NT2/D1 (cell line): Measurements from ENCODE around the gene CEACAM6.
A peak's percentile ranks its signal among the peaks of the same experiment; 100 is the strongest.
"Not testable (repeated sequence)": the region's sequence is repeated elsewhere in the genome, so short reads cannot be mapped to it uniquely, and the experiment has no call there.

Experiments used
- DNase-seq: peaks from one replicate; pipeline ENCODE4 v3.0.0-alpha.2; 2011; ENCODE audit warnings: low read depth, low spot score
- H3K27me3 ChIP-seq: 2 replicates; pipeline ENCODE4 v1.6.0; 2011; ENCODE audit warnings: mild to moderate bottlenecking; ENCODE audit not compliant: insufficient read length, insufficient read depth
- H3K36me3 ChIP-seq: 2 replicates; pipeline ENCODE4 v1.6.1; 2011; ENCODE audit warnings: mild to moderate bottlenecking, low read length, mixed read lengths; ENCODE audit not compliant: insufficient read depth, insufficient read length
- H3K4me1 ChIP-seq: 2 replicates; pipeline ENCODE4 v1.5.1; 2011; ENCODE audit not compliant: insufficient read depth, insufficient read length
- H3K4me3 ChIP-seq: 2 replicates; pipeline ENCODE4 v1.5.1; 2011; ENCODE audit warnings: low read depth; ENCODE audit not compliant: insufficient read length
- H3K9ac ChIP-seq: 2 replicates; pipeline ENCODE4 v1.6.0; 2011; ENCODE audit warnings: low read depth; ENCODE audit not compliant: insufficient read length
- H3K9me3 ChIP-seq: 2 replicates; pipeline ENCODE4 v1.5.1; 2011; ENCODE audit warnings: mild to moderate bottlenecking, low read length; ENCODE audit not compliant: insufficient read depth
- SUZ12 ChIP-seq: IDR thresholded peaks from 2 replicates; pipeline ENCODE4 v1.6.1; 2011; ENCODE audit not compliant: insufficient read length, insufficient read depth; ENCODE audit errors: extremely low read depth
- YY1 ChIP-seq: IDR thresholded peaks from 2 replicates; pipeline ENCODE4 v1.6.1; 2011; ENCODE audit not compliant: insufficient read length, insufficient read depth
- ZNF274 ChIP-seq: IDR thresholded peaks from 2 replicates; pipeline ENCODE4 v1.6.1; 2011; ENCODE audit warnings: mild to moderate bottlenecking, low read depth, low read length

The CEACAM6 gene

DNA sequence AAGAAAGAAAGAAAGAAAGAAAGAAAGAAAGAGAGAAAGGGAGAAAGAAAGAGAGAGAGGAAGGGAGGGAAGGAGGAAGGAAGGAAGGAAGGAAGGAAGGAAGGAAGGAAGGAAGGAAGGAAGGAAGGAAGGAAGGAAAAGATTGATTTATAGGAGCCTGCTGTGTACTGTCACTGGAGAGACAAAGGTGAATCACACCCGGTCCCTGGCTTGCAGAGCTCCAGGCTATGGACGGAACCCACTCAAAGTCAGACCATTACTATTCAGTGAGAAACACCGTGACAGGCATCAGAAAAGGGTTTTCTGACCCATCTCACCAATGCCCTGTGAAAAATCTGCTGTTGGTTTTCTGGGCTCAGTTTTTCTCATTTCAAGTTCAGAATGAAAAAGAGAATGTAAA is 7.3 kb upstream of the CEACAM6 start:
- peaks cover 48% of the 10 kb centered on the region for H3K27me3 ChIP-seq
- TF ChIP-seq ZNF274 (no peak), YY1 (no peak), SUZ12 (no peak)
- no peaks in the 10 kb centered on the region for H3K36me3 ChIP-seq
- H3K9me3 ChIP-seq = no peaks in the 10 kb centered on the region
- no peak overlapping the region for H3K4me3 ChIP-seq
- no peaks in the 10 kb centered on the region for H3K4me1 ChIP-seq
- no peak overlapping the region for H3K9ac ChIP-seq
- no peak for DNase-seq

DNA sequence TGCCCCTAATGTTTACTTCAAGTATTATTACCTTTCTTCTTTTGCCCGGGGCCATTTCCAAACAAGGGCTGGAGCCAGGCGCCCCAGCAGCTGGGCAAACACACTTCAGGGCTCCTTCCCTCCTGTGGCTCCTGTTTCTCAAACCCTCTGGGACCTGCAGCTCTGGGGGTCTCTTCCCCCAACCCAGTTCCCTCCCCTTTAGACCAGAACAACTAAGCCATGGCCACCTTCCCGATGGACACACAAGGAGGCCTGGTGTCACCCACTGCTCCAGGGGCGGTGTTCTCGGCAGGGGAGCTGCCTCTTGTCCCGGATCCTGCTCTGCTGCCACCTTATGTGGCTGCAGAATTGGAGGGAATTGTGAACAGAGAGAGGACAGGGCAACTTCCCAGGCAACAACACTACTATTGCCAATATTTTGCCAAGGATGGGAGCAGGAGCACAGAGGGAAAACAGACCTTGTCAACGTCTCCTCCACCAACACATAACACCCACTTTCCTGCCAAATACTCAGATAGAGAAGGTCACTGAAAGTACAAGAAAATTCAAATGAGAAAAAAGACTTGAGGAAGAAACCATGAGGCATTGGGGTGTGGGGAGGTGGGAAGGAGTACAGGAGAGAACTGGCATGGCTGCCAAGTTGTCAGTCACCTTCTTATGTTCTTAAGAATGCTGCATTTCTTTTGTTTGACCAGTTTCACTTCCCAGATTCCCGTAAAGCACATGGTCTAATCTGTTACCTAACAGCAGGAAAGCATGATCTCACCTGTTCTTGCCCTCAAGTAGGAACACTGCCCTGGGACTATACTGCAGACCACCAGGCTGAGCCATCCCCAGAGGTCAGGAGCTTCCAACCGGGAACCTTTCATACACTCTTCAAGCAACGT is 4.8 kb upstream of the CEACAM6 start:
- not testable (repeated sequence) for H3K4me1 ChIP-seq, DNase-seq, H3K4me3 ChIP-seq, H3K9ac ChIP-seq, H3K9me3 ChIP-seq, H3K36me3 ChIP-seq
- H3K27me3 ChIP-seq = peaks cover 41% of the 10 kb centered on the region

DNA sequence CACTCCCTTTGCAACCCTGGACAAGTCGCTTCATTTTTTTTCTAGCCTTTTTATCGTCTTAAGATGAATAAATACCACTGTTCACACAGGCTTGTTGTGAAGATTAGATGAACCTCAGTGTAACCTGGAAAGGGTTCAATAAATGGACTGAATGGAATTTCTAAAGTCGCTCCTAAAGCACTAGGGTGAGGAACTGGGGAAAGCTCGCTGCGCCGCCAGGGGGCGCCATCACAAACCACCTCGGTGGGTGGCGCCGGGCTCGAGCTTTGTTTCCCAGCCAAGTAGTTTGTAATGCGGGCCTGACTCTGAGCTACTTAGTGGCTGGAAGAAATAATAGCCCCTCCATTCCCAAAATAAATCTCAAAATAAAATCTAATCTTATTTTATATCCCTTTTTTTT is 2.2 kb upstream of the CEACAM6 start:
- Histone ChIP-seq H3K27me3 (peaks cover 16% of the 10 kb centered on the region), H3K4me1 (no peaks in the 10 kb centered on the region), H3K9me3 (no peaks in the 10 kb centered on the region), H3K36me3 (no peaks in the 10 kb centered on the region), H3K4me3 (no peak overlapping the region), H3K9ac (no peak overlapping the region)
- peak; percentile 28 for DNase-seq
- TF ChIP-seq ZNF274 (no peak), SUZ12 (no peak), YY1 (no peak)

DNA sequence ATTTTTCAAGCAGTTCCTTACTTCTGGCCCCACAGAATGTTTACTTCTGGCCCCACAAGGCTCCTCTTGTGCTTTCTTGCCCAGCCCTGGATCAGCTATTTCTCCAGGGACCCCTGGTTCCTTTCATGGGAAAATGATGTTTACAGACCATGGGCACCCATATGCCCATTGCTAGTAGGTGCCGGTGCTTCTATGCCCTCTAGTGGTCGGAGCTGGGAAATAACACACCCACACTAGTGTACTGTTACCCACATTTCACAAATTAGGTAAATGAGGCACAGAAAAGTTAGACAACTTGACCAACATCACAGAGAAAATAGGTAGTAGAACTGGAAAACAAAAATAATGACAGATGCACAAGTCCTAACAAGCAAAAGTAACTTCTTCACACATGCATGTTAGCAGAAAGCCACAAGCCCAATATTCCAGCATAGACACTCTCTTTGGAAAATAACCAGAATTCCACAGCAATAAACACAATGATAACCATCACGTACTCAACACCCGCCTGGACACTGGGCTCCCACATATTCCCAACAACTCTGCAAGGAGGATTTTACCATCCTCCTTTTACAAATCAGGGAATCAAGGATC is 1.3 kb upstream of the CEACAM6 start:
- DNase-seq = no peak
- Histone ChIP-seq H3K9ac (no peak overlapping the region), H3K9me3 (no peaks in the 10 kb centered on the region), H3K36me3 (no peaks in the 10 kb centered on the region), H3K4me1 (no peaks in the 10 kb centered on the region), H3K4me3 (no peak overlapping the region), H3K27me3 (peaks cover 16% of the 10 kb centered on the region)
- TF ChIP-seq YY1 = no peak

DNA sequence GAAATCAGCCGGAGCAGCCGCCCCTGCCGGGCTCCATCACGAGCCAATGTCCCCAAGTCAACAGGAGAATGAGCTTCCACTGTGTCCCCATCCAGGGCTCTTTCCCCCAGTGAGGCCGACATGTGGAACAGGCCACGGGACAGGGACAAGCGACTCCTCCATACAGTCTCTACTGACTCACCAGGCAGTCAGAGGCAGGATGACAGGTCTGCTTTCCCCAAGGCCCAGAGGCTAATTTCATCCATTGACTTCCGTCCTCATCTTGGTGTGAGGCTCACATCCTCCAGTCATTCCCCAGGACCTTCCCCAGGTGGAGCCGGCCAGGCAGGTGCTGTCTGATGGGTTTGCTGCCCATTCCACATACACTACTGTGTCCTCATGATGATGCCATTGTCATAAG is 3.5 kb downstream of the CEACAM6 start:
- Histone ChIP-seq H3K36me3 (no peaks in the 10 kb centered on the region), H3K4me1 (no peaks in the 10 kb centered on the region), H3K9me3 (no peaks in the 10 kb centered on the region), H3K9ac (no peak overlapping the region), H3K27me3 (peaks cover 43% of the 10 kb centered on the region), H3K4me3 (no peak overlapping the region)
- no peak for DNase-seq
- TF ChIP-seq YY1 (no peak), SUZ12 (no peak), ZNF274 (no peak)

DNA sequence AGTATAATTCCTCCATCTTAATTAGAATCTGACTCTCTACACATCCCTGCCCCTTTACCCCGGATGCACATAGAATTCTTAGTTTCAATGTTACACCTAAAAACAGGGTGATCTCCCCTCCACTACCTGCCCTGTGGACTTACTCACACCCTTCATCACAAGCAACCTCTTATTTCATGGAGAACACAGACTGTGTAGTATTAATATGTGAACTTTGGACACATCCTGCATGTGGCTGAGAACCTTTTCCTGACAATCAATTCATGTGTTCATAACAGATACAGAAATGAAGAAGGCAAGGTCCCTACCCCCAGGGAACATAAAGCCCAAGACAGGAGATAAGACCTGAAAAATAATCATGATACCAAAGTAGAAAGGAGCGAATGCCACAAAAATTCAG is 11.8 kb downstream of the CEACAM6 start:
- H3K9me3 ChIP-seq = peaks cover 5% of the 10 kb centered on the region; the same call in 1 of the 2 replicates
- no peak for DNase-seq
- no peak overlapping the region for H3K9ac ChIP-seq
- no peak overlapping the region for H3K4me3 ChIP-seq
- peaks cover 30% of the 10 kb centered on the region for H3K27me3 ChIP-seq
- H3K4me1 ChIP-seq = no peaks in the 10 kb centered on the region
- H3K36me3 ChIP-seq = no peaks in the 10 kb centered on the region
- TF ChIP-seq SUZ12 (no peak), ZNF274 (no peak), YY1 (no peak)

DNA sequence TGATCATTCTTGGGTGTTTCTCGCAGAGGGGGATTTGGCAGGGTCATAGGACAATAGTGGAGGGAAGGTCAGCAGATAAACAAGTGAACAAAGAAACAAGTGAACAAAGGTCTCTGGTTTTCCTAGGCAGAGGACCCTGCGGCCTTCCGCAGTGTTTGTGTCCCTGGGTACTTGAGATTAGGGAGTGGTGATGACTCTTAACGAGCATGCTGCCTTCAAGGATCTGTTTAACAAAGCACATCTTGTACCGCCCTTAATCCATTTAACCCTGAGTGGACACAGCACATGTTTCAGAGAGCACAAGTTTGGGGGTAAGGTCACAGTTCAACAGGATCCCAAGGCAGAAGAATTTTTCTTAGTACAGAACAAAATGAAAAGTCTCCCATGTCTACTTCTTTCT is 12.8 kb downstream of the CEACAM6 start:
- H3K4me3 ChIP-seq, H3K9ac ChIP-seq, H3K4me1 ChIP-seq, DNase-seq, H3K9me3 ChIP-seq, H3K36me3 ChIP-seq: not testable (repeated sequence)
- H3K27me3 ChIP-seq = peaks cover 20% of the 10 kb centered on the region
